HEK293 (cell line): Measurements from ENCODE around the gene KRT79.
A peak's percentile ranks its signal among the peaks of the same experiment; 100 is the strongest.

Experiments used
- CTCF ChIA-PET: fragments of 350-600 bp; formaldehyde crosslinking; extraction: SDS; loops from one replicate; lab custom pipeline; 2021; ENCODE audit warnings: antibody characterized with exemption; lab: Yijun Ruan, JAX
- POLR2A ChIA-PET: fragments of 300-600 bp; formaldehyde crosslinking; extraction: SDS; loops from one replicate; lab custom pipeline; 2020; ENCODE audit warnings: antibody characterized with exemption, inconsistent platforms; lab: Yijun Ruan, JAX
- H3K27ac ChIP-seq: fragments of 200-500 bp; sonication (Bioruptor generic); 2 replicates; pipeline ENCODE4 v1.5.1; 2014; ENCODE audit warnings: low read depth, low read length, control low read depth, inconsistent platforms; ENCODE audit errors: extremely low read depth
- H3K36me3 ChIP-seq, 2 experiments: fragments of 200-500 bp in 1 of 2; sonication (Bioruptor generic) in 1 of 2; 1 replicate in 1 of 2; 2 replicates in 1 of 2; pipeline ENCODE4 v1.5.1; 2014 to 2017; ENCODE audit warnings: inconsistent platforms in 2 of 2, low read length in 2 of 2; ENCODE audit not compliant: control insufficient read depth in 2 of 2, insufficient read depth in 1 of 2
- H3K4me1 ChIP-seq: fragments of 200-500 bp; sonication (Bioruptor generic); 2 replicates; pipeline ENCODE4 v1.5.1; 2014; ENCODE audit warnings: mild to moderate bottlenecking, low read length, inconsistent platforms; ENCODE audit not compliant: control insufficient read depth, insufficient read depth
- H3K4me3 ChIP-seq: 2 replicates; pipeline ENCODE4 v1.5.1; 2011; ENCODE audit warnings: low read depth, mild to moderate bottlenecking, control low read depth, low read length, moderate library complexity
- H3K9me3 ChIP-seq: fragments of 200-500 bp; sonication (Bioruptor generic); 2 replicates; pipeline ENCODE4 v1.5.1; 2014; ENCODE audit warnings: low read depth, low read length, inconsistent platforms; ENCODE audit not compliant: control insufficient read depth, insufficient read depth
- EGR2 ChIP-seq: fragments of 450-650 bp; formaldehyde crosslinking; IDR thresholded peaks from 2 replicates; pipeline ENCODE4 v1.5.1; 2016; ENCODE audit warnings: low read depth, missing biosample characterization, missing genetic modification characterization
- GLIS1 ChIP-seq: fragments of 450-650 bp; formaldehyde crosslinking; IDR thresholded peaks from 2 replicates; pipeline ENCODE4 v1.5.1; 2016; ENCODE audit warnings: missing biosample characterization, missing genetic modification characterization
- GLIS2 ChIP-seq: fragments of 450-650 bp; formaldehyde crosslinking; IDR thresholded peaks from 2 replicates; pipeline ENCODE4 v1.5.1; 2016; ENCODE audit warnings: missing biosample characterization, missing genetic modification characterization
- KLF1 ChIP-seq: fragments of 450-650 bp; formaldehyde crosslinking; IDR thresholded peaks from 2 replicates; pipeline ENCODE4 v1.5.1; 2016; ENCODE audit warnings: missing biosample characterization, missing genetic modification characterization
- KLF16 ChIP-seq: fragments of 450-650 bp; formaldehyde crosslinking; IDR thresholded peaks from 2 replicates; pipeline ENCODE4 v1.5.1; 2017; ENCODE audit warnings: missing biosample characterization, missing genetic modification characterization
- MZF1 ChIP-seq: fragments of 450-650 bp; formaldehyde crosslinking; IDR thresholded peaks from 2 replicates; pipeline ENCODE4 v1.5.1; 2017; ENCODE audit warnings: missing biosample characterization, missing genetic modification characterization, borderline replicate concordance
- OVOL3 ChIP-seq: fragments of 450-650 bp; formaldehyde crosslinking; IDR thresholded peaks from 2 replicates; pipeline ENCODE4 v1.5.1; 2016; ENCODE audit warnings: missing biosample characterization, missing genetic modification characterization
- WT1 ChIP-seq: fragments of 450-650 bp; formaldehyde crosslinking; IDR thresholded peaks from 2 replicates; pipeline ENCODE4 v1.5.1; 2016; ENCODE audit warnings: missing biosample characterization, missing genetic modification characterization
- ZBTB1 ChIP-seq: fragments of 450-650 bp; formaldehyde crosslinking; IDR thresholded peaks from 2 replicates; pipeline ENCODE4 v1.5.1; 2016; ENCODE audit warnings: missing biosample characterization, missing genetic modification characterization
- ZBTB8A ChIP-seq: fragments of 450-650 bp; formaldehyde crosslinking; IDR thresholded peaks from 2 replicates; pipeline ENCODE4 v1.5.1; 2016; ENCODE audit warnings: missing biosample characterization, missing genetic modification characterization
- ZFHX2 ChIP-seq: fragments of 450-650 bp; formaldehyde crosslinking; conservative IDR thresholded peaks from 2 replicates; pipeline ENCODE4 v1.5.1; 2016; ENCODE audit warnings: missing biosample characterization, missing genetic modification characterization
- ZFP69B ChIP-seq: fragments of 450-650 bp; formaldehyde crosslinking; IDR thresholded peaks from 2 replicates; pipeline ENCODE4 v1.5.1; 2016; ENCODE audit warnings: missing biosample characterization, missing genetic modification characterization
- ZIC2 ChIP-seq: fragments of 450-650 bp; formaldehyde crosslinking; IDR thresholded peaks from 2 replicates; pipeline ENCODE4 v1.5.1; 2016; ENCODE audit warnings: missing biosample characterization, missing genetic modification characterization
- ZNF114 ChIP-seq: fragments of 450-650 bp; formaldehyde crosslinking; IDR thresholded peaks from 2 replicates; pipeline ENCODE4 v1.5.0; 2017; ENCODE audit warnings: missing biosample characterization, missing genetic modification characterization
- ZNF121 ChIP-seq: fragments of 450-650 bp; formaldehyde crosslinking; IDR thresholded peaks from 2 replicates; pipeline ENCODE4 v1.5.1; 2016; ENCODE audit warnings: missing biosample characterization, missing genetic modification characterization
- ZNF138 ChIP-seq: fragments of 450-650 bp; formaldehyde crosslinking; IDR thresholded peaks from 2 replicates; pipeline ENCODE4 v1.5.1; 2016; ENCODE audit warnings: missing biosample characterization, missing genetic modification characterization, borderline replicate concordance
- ZNF155 ChIP-seq: fragments of 450-650 bp; formaldehyde crosslinking; IDR thresholded peaks from 2 replicates; pipeline ENCODE4 v1.5.1; 2016; ENCODE audit warnings: missing biosample characterization, missing genetic modification characterization
- ZNF311 ChIP-seq: fragments of 450-650 bp; formaldehyde crosslinking; IDR thresholded peaks from 2 replicates; pipeline ENCODE4 v1.5.1; 2017; ENCODE audit warnings: missing biosample characterization, missing genetic modification characterization, borderline replicate concordance
- ZNF324 ChIP-seq: fragments of 450-650 bp; formaldehyde crosslinking; IDR thresholded peaks from 2 replicates; pipeline ENCODE4 v1.5.1; 2016; ENCODE audit warnings: missing biosample characterization, missing genetic modification characterization
- ZNF335 ChIP-seq: fragments of 450-650 bp; formaldehyde crosslinking; conservative IDR thresholded peaks from 2 replicates; pipeline ENCODE4 v1.5.1; 2016; ENCODE audit warnings: missing biosample characterization, missing genetic modification characterization
- ZNF341 ChIP-seq: fragments of 450-650 bp; formaldehyde crosslinking; IDR thresholded peaks from 2 replicates; pipeline ENCODE4; 2016; ENCODE audit warnings: low read depth, missing biosample characterization, missing genetic modification characterization
- ZNF391 ChIP-seq: fragments of 450-650 bp; formaldehyde crosslinking; IDR thresholded peaks from 2 replicates; pipeline ENCODE4 v1.5.1; 2016; ENCODE audit warnings: low read depth, missing biosample characterization, missing genetic modification characterization, borderline replicate concordance
- ZNF510 ChIP-seq: fragments of 450-650 bp; formaldehyde crosslinking; IDR thresholded peaks from 2 replicates; pipeline ENCODE4 v1.5.1; 2018; ENCODE audit warnings: mild to moderate bottlenecking, missing genetic modification characterization, missing biosample characterization; ENCODE audit not compliant: insufficient replicate concordance
- ZNF621 ChIP-seq: fragments of 450-650 bp; formaldehyde crosslinking; IDR thresholded peaks from 2 replicates; pipeline ENCODE4 v1.5.1; 2017; ENCODE audit warnings: missing biosample characterization, missing genetic modification characterization
- TF ChIP-seq, protein P1 (sequence below): fragments of 450-650 bp; formaldehyde crosslinking; IDR thresholded peaks from 2 replicates; pipeline ENCODE4 v1.5.1; 2016; ENCODE audit warnings: missing biosample characterization, missing genetic modification characterization
- TF ChIP-seq, protein P2 (sequence below): fragments of 450-650 bp; formaldehyde crosslinking; IDR thresholded peaks from 2 replicates; pipeline ENCODE4 v1.5.1; 2016; ENCODE audit warnings: missing biosample characterization, missing genetic modification characterization
- TF ChIP-seq, protein P3 (sequence below): fragments of 450-650 bp; formaldehyde crosslinking; IDR thresholded peaks from 2 replicates; pipeline ENCODE4 v1.5.1; 2017; ENCODE audit warnings: missing biosample characterization, missing genetic modification characterization
- TF ChIP-seq, protein P4 (sequence below): fragments of 450-650 bp; formaldehyde crosslinking; IDR thresholded peaks from 2 replicates; pipeline ENCODE4 v1.5.1; 2016; ENCODE audit warnings: missing biosample characterization, missing genetic modification characterization

KRT79 gene

DNA sequence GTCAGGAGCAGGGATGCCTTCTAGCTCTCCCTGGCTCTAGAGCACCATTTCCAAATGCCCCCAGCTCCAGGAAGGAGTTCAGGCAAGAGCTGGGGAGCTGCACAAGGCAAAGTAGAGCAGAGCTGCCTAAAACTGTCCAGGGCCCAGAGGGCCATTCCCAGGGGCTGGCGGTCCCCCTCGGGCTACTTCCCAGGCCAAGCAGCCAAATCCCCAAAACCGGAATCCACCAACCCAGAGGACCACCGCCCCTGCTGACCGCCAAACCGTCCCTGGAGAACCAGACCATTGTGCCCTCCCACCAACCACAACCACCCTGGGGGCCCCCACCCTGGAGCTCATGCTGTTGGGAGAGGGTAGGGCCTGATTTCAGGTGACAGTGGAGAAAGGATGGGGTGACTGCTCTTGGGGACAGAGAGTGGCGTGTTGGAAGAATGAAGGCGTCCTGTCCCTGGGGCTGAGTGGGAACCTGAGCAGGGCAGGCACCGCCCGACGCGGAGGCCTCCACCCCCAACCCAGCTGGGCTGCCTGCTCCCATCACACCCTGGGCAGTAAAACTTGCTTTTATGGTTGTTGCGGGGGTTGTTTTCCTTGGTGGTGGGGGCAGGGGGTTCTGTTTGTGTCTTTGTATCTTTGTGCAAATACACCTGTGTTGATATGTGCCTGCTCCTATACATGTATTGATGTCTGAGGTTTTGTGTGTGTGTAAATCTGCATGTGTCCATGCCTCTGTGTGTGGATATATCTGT lies 38.7 kb upstream of the KRT79 start:
- Histone ChIP-seq H3K4me3 (no peak overlapping the region), H3K9me3 (no peaks in the 10 kb centered on the region), H3K4me1 (peaks cover 13% of the 10 kb centered on the region; the same call in 1 of the 2 replicates), H3K27ac (no peak overlapping the region), H3K36me3 (no peaks in the 10 kb centered on the region)
- CTCF ChIA-PET: interaction anchor here (0.6 to 10.4 kb wide), 14 partner anchors 12 to 737 kb away, joined by 3 to 200 read pairs (median 6); partner anchors contain the start of gene KRT85
- POLR2A ChIA-PET: interaction anchor here (1.0 to 1.4 kb wide), 3 partner anchors 104 to 200 kb away, joined by 3 read pairs; no protein-coding TSS in a partner anchor
- TF ChIP-seq GLIS2 (tag by site-specific recombination) (peak; percentile 77), ZBTB8A (peak; percentile 30; the same call in 1 of the 2 replicates), ZNF121 (tag by site-specific recombination) (no peak), OVOL3 (tag by site-specific recombination) (no peak), ZNF138 (tag by site-specific recombination) (no peak), MZF1 (tag by site-specific recombination) (no peak), ZFP69B (tag by site-specific recombination) (no peak), EGR2 (peak; percentile 95), ZIC2 (tag by site-specific recombination) (0 out of 2 replicates have a peak, but pooled peaks have one; percentile 23), KLF1 (tag by site-specific recombination) (peak; percentile 97), KLF16 (tag by site-specific recombination) (no peak), ZNF324 (tag by site-specific recombination) (no peak), ZFHX2 (tag by site-specific recombination) (peak; percentile 87), ZBTB1 (tag by site-specific recombination) (no peak), ZNF114 (tag by site-specific recombination) (no peak), ZNF311 (no peak), ZNF510 (tag by site-specific recombination) (no peak), ZNF155 (no peak), ZNF391 (no peak), GLIS1 (tag by site-specific recombination) (peak; percentile 87), WT1 (tag by site-specific recombination) (peak; percentile 47; the same call in 1 of the 2 replicates), ZNF335 (no peak), ZNF341 (peak; percentile 45), ZNF621 (tag by site-specific recombination) (no peak)
- TF ChIP-seq, protein P1, sequence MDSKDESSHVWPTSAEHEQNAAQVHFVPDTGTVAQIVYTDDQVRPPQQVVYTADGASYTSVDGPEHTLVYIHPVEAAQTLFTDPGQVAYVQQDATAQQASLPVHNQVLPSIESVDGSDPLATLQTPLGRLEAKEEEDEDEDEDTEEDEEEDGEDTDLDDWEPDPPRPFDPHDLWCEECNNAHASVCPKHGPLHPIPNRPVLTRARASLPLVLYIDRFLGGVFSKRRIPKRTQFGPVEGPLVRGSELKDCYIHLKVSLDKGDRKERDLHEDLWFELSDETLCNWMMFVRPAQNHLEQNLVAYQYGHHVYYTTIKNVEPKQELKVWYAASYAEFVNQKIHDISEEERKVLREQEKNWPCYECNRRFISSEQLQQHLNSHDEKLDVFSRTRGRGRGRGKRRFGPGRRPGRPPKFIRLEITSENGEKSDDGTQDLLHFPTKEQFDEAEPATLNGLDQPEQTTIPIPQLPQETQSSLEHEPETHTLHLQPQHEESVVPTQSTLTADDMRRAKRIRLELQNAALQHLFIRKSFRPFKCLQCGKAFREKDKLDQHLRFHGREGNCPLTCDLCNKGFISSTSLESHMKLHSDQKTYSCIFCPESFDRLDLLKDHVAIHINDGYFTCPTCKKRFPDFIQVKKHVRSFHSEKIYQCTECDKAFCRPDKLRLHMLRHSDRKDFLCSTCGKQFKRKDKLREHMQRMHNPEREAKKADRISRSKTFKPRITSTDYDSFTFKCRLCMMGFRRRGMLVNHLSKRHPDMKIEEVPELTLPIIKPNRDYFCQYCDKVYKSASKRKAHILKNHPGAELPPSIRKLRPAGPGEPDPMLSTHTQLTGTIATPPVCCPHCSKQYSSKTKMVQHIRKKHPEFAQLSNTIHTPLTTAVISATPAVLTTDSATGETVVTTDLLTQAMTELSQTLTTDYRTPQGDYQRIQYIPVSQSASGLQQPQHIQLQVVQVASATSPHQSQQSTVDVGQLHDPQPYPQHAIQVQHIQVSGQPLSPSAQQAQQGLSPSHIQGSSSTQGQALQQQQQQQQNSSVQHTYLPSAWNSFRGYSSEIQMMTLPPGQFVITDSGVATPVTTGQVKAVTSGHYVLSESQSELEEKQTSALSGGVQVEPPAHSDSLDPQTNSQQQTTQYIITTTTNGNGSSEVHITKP (tag by site-specific recombination): no peak
- TF ChIP-seq, protein P2, sequence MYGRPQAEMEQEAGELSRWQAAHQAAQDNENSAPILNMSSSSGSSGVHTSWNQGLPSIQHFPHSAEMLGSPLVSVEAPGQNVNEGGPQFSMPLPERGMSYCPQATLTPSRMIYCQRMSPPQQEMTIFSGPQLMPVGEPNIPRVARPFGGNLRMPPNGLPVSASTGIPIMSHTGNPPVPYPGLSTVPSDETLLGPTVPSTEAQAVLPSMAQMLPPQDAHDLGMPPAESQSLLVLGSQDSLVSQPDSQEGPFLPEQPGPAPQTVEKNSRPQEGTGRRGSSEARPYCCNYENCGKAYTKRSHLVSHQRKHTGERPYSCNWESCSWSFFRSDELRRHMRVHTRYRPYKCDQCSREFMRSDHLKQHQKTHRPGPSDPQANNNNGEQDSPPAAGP: peak; percentile 89
- TF ChIP-seq, protein P3, sequence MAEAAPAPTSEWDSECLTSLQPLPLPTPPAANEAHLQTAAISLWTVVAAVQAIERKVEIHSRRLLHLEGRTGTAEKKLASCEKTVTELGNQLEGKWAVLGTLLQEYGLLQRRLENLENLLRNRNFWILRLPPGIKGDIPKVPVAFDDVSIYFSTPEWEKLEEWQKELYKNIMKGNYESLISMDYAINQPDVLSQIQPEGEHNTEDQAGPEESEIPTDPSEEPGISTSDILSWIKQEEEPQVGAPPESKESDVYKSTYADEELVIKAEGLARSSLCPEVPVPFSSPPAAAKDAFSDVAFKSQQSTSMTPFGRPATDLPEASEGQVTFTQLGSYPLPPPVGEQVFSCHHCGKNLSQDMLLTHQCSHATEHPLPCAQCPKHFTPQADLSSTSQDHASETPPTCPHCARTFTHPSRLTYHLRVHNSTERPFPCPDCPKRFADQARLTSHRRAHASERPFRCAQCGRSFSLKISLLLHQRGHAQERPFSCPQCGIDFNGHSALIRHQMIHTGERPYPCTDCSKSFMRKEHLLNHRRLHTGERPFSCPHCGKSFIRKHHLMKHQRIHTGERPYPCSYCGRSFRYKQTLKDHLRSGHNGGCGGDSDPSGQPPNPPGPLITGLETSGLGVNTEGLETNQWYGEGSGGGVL (tag by site-specific recombination): no peak; the same call in 1 of the 2 replicates
- TF ChIP-seq, protein P4, sequence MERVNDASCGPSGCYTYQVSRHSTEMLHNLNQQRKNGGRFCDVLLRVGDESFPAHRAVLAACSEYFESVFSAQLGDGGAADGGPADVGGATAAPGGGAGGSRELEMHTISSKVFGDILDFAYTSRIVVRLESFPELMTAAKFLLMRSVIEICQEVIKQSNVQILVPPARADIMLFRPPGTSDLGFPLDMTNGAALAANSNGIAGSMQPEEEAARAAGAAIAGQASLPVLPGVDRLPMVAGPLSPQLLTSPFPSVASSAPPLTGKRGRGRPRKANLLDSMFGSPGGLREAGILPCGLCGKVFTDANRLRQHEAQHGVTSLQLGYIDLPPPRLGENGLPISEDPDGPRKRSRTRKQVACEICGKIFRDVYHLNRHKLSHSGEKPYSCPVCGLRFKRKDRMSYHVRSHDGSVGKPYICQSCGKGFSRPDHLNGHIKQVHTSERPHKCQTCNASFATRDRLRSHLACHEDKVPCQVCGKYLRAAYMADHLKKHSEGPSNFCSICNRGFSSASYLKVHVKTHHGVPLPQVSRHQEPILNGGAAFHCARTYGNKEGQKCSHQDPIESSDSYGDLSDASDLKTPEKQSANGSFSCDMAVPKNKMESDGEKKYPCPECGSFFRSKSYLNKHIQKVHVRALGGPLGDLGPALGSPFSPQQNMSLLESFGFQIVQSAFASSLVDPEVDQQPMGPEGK: peak; percentile 22; the same call in 1 of the 2 replicates
